Measurements from ENCODE around the gene USP49. TPM values are rescaled to one million over a fixed set of nuclear protein-coding genes. Genes with fewer than 3 reads are reported as not detected.

The USP49 gene
- total and polyA plus RNA-seq, 2 of the 13 experiments (the other 11 are each of a cell fraction or from before 2014, with no cell fraction given): 2.9 to 4.3 TPM

DNA sequence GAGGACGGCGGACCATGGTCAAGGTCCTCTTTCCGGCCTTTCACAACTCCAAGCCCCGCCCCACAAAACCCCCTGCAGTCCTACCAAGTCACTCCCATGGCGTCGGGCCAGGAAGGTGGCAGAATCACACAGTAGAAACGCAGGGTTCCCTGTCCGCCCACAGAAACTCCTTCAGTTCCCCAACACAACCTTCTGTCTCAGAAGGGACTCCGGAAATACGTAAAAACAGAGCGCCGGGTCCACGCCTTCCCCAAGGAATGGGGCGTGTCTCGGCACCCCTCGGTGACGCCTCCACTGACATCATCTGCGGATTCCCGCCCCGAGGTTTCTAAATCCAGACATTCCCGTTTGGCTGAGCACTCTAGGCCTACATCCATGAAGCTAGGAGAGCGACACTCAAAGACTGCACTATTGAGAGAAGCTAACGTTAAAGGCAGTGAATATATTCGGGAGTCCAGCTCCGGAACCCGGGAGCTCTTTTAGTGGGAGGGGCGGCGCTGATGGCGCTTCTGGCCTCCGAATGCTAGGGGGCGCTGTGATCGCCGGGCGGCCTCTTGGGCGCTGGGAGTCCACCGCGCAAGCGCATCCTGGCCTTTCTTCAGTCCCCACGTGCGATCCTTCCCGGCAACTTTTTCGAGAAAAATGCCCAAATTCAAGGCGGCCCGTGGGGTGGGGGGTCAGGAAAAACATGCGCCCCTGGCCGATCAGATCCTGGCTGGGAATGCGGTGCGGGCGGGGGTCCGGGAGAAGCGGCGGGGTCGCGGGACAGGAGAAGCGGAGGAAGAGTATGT, 25.9 kb upstream of the USP49 start, which contains the start of the genes BYSL and MED20 (continued):
- TF ChIP-seq, protein P1, sequence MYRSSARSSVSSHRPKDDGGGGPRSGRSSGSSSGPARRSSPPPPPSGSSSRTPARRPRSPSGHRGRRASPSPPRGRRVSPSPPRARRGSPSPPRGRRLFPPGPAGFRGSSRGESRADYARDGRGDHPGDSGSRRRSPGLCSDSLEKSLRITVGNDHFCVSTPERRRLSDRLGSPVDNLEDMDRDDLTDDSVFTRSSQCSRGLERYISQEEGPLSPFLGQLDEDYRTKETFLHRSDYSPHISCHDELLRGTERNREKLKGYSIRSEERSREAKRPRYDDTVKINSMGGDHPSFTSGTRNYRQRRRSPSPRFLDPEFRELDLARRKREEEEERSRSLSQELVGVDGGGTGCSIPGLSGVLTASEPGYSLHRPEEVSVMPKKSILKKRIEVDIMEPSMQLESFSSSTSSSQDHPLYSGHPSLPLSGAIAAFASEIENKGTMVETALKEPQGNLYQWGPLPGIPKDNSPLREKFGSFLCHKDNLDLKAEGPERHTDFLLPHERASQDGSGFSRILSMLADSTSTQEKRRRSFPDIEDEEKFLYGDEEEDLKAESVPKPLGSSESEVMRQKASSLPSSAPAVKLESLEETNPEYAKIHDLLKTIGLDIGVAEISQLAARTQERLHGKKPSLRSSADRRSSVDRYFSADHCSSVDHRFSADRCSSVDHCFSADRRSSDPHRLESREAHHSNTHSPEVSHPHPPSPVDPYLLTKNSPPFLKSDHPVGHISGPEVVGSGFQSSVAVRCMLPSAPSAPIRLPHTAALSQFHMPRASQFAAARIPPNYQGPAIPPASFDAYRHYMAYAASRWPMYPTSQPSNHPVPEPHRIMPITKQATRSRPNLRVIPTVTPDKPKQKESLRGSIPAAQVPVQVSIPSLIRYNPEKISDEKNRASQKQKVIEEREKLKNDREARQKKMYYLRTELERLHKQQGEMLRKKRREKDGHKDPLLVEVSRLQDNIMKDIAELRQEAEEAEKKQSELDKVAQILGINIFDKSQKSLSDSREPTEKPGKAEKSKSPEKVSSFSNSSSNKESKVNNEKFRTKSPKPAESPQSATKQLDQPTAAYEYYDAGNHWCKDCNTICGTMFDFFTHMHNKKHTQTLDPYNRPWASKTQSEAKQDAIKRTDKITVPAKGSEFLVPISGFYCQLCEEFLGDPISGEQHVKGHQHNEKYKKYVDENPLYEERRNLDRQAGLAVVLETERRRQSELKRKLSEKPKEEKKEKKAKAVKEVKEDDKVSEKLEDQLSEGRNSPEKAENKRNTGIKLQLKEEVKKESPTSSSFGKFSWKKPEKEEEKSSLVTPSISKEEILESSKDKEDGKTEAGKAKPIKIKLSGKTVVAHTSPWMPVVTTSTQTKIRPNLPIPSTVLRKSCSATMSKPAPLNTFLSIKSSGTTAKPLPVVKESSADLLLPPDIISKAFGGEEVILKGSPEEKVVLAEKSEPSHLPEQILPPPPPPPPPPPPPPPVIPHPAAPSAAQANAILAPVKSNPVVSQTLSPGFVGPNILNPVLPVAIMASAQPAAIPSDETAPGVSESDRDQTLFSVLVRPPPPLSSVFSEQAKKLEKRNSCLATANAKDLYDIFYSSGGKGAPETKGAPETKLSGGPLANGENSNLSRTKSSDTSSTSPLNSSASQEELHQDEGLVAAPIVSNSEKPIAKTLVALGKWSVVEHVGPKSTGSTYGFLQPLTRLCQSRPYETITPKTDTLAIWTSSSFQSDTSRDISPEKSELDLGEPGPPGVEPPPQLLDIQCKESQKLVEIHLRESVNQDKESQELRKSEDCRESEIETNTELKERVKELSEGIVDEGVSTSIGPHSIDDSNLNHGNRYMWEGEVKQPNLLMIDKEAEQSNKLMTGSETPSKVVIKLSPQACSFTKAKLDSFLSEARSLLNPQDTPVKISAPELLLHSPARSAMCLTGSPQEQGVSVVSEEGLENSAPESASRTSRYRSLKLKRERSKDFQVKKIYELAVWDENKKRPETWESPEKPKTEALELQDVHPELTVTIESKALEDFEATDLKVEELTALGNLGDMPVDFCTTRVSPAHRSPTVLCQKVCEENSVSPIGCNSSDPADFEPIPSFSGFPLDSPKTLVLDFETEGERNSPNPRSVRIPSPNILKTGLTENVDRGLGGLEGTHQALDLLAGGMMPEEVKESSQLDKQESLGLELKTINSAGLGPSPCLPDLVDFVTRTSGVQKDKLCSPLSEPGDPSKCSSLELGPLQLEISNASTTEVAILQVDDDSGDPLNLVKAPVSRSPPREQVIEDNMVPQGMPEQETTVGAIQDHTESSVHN (CRISPR knock-in tag; IDR thresholded peaks at IDR 0.05): no peak
- TF ChIP-seq ZNF616 (CRISPR knock-in tag; IDR thresholded peaks at IDR 0.05; ENCODE audit: low read depth) (no peak), ZMYM2 (CRISPR knock-in tag; IDR thresholded peaks at IDR 0.05) (no peak), EED (CRISPR knock-in tag; IDR thresholded peaks at IDR 0.05) (peak; percentile 80; the same call in 1 of the 2 replicates), ZZZ3 (CRISPR knock-in tag; IDR thresholded peaks at IDR 0.05; ENCODE audit: borderline replicate concordance) (peak; percentile 92; the same call in 1 of the 2 replicates), ZBTB7A (CRISPR knock-in tag; IDR thresholded peaks at IDR 0.05) (no peak), ZSCAN20 (CRISPR knock-in tag; IDR thresholded peaks at IDR 0.05; ENCODE audit: borderline replicate concordance) (peak; percentile 95), PHF5A (CRISPR knock-in tag; IDR thresholded peaks at IDR 0.05; ENCODE audit: low read depth, unreplicated experiment) (peak; percentile 22), ZNF230 (CRISPR knock-in tag; IDR thresholded peaks at IDR 0.05) (peak; percentile 66; the same call in 1 of the 2 replicates), GZF1 (CRISPR knock-in tag; IDR thresholded peaks at IDR 0.05) (no peak), BCL6 (CRISPR knock-in tag; IDR thresholded peaks at IDR 0.05) (no peak), ZNF672 (CRISPR knock-in tag; IDR thresholded peaks at IDR 0.05) (no peak), SRF (IDR thresholded peaks at IDR 0.05; ENCODE audit: low read depth, low read length) (peak; percentile 68; the same call in 1 of the 2 replicates), FOXA3 (CRISPR knock-in tag; IDR thresholded peaks at IDR 0.05) (no peak; the same call in 1 of the 2 replicates), HIVEP1 (CRISPR knock-in tag; IDR thresholded peaks at IDR 0.05) (peak; percentile 100), SOX6 (IDR thresholded peaks at IDR 0.05) (no peak), SOX6 (CRISPR knock-in tag; IDR thresholded peaks at IDR 0.05) (peak; percentile 74), TSC22D2 (CRISPR knock-in tag; IDR thresholded peaks at IDR 0.05; ENCODE audit: borderline replicate concordance) (peak; percentile 84)
- TF ChIP-seq, protein P2, sequence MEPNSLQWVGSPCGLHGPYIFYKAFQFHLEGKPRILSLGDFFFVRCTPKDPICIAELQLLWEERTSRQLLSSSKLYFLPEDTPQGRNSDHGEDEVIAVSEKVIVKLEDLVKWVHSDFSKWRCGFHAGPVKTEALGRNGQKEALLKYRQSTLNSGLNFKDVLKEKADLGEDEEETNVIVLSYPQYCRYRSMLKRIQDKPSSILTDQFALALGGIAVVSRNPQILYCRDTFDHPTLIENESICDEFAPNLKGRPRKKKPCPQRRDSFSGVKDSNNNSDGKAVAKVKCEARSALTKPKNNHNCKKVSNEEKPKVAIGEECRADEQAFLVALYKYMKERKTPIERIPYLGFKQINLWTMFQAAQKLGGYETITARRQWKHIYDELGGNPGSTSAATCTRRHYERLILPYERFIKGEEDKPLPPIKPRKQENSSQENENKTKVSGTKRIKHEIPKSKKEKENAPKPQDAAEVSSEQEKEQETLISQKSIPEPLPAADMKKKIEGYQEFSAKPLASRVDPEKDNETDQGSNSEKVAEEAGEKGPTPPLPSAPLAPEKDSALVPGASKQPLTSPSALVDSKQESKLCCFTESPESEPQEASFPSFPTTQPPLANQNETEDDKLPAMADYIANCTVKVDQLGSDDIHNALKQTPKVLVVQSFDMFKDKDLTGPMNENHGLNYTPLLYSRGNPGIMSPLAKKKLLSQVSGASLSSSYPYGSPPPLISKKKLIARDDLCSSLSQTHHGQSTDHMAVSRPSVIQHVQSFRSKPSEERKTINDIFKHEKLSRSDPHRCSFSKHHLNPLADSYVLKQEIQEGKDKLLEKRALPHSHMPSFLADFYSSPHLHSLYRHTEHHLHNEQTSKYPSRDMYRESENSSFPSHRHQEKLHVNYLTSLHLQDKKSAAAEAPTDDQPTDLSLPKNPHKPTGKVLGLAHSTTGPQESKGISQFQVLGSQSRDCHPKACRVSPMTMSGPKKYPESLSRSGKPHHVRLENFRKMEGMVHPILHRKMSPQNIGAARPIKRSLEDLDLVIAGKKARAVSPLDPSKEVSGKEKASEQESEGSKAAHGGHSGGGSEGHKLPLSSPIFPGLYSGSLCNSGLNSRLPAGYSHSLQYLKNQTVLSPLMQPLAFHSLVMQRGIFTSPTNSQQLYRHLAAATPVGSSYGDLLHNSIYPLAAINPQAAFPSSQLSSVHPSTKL (CRISPR knock-in tag; IDR thresholded peaks at IDR 0.05): peak; percentile 43
